CD8-positive, alpha-beta memory T cell (primary cell): Measurements from ENCODE around the gene ZNHIT3. TPM values are rescaled to one million over a fixed set of nuclear protein-coding genes. Genes with fewer than 3 reads are reported as not detected.
"Not testable (repeated sequence)": the region's sequence is repeated elsewhere in the genome, so short reads cannot be mapped to it uniquely, and the experiment has no call there.

ENCODE experiments used
- CTCF ChIA-PET: fragments of 350-600 bp; sonication (Branson Sonifier 250); formaldehyde crosslinking; loops from one replicate; lab custom pipeline; 2021; ENCODE audit warnings: antibody characterized with exemption; lab: Charles Lee
- POLR2A ChIA-PET: fragments of 350-600 bp; sonication (Branson Sonifier 250); formaldehyde crosslinking; loops from one replicate; lab custom pipeline; 2021; ENCODE audit warnings: antibody characterized with exemption; lab: Charles Lee
- DNase-seq, 5 donors: peaks; one replicate each; pipeline versions ENCODE4 v3.0.0 to v3.0.0-alpha.2; 2020 to 2022; ENCODE audit warnings: mixed read lengths in 1 of 5
- H3K27ac ChIP-seq: one replicate; pipeline ENCODE4 v1.7.0; 2013; ENCODE audit warnings: low read depth, mild to moderate bottlenecking, low read length, moderate library complexity
- H3K27me3 ChIP-seq: 2 replicates; pipeline ENCODE4 v1.7.0; 2013; ENCODE audit warnings: low read length, mild to moderate bottlenecking; ENCODE audit not compliant: insufficient read depth, poor library complexity, severe bottlenecking
- H3K36me3 ChIP-seq: 2 replicates; pipeline ENCODE4 v1.7.0; 2013; ENCODE audit warnings: mild to moderate bottlenecking, low read length, moderate library complexity; ENCODE audit not compliant: insufficient read depth
- H3K4me1 ChIP-seq: 2 replicates; pipeline ENCODE4 v1.7.0; 2013; ENCODE audit warnings: mild to moderate bottlenecking, low read length, moderate library complexity; ENCODE audit not compliant: insufficient read depth
- H3K4me3 ChIP-seq: 2 replicates; pipeline ENCODE4 v1.7.0; 2013; ENCODE audit warnings: mild to moderate bottlenecking, low read length
- H3K9me3 ChIP-seq: 2 replicates; pipeline ENCODE4 v1.7.0; 2013; ENCODE audit warnings: mild to moderate bottlenecking, low read length
- H3K27ac Mint-ChIP-seq, 8 donors: one replicate each; pipeline ENCODE4 v1.8.0; 2020 to 2021; ENCODE audit warnings: mixed read lengths in 8 of 8, mild to moderate bottlenecking in 6 of 8, inconsistent platforms in 3 of 8, moderate library complexity in 3 of 8
- H3K27me3 Mint-ChIP-seq, 2 donors: one replicate each; pipeline ENCODE4 v1.8.0; 2020 to 2021; ENCODE audit warnings: mixed read lengths in 2 of 2, mild to moderate bottlenecking in 1 of 2, moderate library complexity in 1 of 2
- H3K36me3 Mint-ChIP-seq, 3 donors: one replicate each; pipeline ENCODE4 v1.8.0; 2020 to 2021; ENCODE audit warnings: mixed read lengths in 3 of 3, inconsistent platforms in 1 of 3, mild to moderate bottlenecking in 1 of 3
- H3K4me1 Mint-ChIP-seq, 3 donors: one replicate each; pipeline ENCODE4 v1.8.0; 2020 to 2021; ENCODE audit warnings: mixed read lengths in 3 of 3, inconsistent platforms in 1 of 3, mild to moderate bottlenecking in 1 of 3
- H3K4me3 Mint-ChIP-seq, 7 donors: one replicate each; pipeline ENCODE4 v1.8.0; 2020 to 2021; ENCODE audit warnings: mixed read lengths in 7 of 7, mild to moderate bottlenecking in 6 of 7, moderate library complexity in 4 of 7, inconsistent platforms in 2 of 7
- H3K9me3 Mint-ChIP-seq, 5 donors: one replicate each; pipeline ENCODE4 v1.8.0; 2020 to 2022; ENCODE audit warnings: mixed read lengths in 5 of 5, mild to moderate bottlenecking in 3 of 5, moderate library complexity in 2 of 5, inconsistent platforms in 1 of 5
- polyA plus RNA-seq: library from polyadenylated mRNA; unstranded; fragments of 300-500 nt; fragmentation: Illumina TruSeq; gene quantifications from one replicate; pipeline ENCODE4 v1.2.3, GENCODE V29; 2021
- total RNA-seq, 2 experiments: library from RNA; stranded (reverse); gene quantifications; one replicate each; pipeline ENCODE4 v1.2.3, GENCODE V29; 2021

The ZNHIT3 gene
- total and polyA plus RNA-seq, 3 experiments from 2014 or later = 57.6 to 89.4 (median 60.8) TPM

DNA sequence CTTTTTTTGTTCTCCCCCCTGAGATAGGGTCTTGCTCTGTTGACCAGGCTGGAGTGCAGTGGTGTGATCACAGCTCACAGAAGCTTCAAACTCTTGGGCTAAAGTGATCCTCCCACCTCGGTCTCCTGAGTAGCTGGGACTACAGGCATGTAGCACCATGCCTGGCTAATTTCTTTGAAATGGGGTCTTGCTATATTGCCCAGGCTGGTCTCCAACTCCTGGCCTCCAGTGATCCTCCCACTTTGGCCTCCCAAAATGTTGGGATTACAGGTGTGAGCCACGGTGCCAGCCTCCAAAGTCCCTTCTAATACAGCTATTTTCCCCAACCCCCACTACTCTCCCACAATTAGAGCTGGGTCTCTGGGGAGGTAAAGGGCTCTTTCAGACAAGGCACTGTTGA, 22.0 kb downstream of the ZNHIT3 start:
- H3K9me3 ChIP-seq, DNase-seq, H3K27ac ChIP-seq, H3K27ac Mint-ChIP-seq, H3K4me1 Mint-ChIP-seq, H3K27me3 Mint-ChIP-seq, H3K4me3 Mint-ChIP-seq, H3K4me3 ChIP-seq, H3K27me3 ChIP-seq, POLR2A ChIA-PET, H3K36me3 ChIP-seq, H3K4me1 ChIP-seq, CTCF ChIA-PET, H3K9me3 Mint-ChIP-seq: not testable (repeated sequence)
- peaks cover 0 to 71% (median 26%) of the 10 kb centered on the region in 3 donors for H3K36me3 Mint-ChIP-seq

DNA sequence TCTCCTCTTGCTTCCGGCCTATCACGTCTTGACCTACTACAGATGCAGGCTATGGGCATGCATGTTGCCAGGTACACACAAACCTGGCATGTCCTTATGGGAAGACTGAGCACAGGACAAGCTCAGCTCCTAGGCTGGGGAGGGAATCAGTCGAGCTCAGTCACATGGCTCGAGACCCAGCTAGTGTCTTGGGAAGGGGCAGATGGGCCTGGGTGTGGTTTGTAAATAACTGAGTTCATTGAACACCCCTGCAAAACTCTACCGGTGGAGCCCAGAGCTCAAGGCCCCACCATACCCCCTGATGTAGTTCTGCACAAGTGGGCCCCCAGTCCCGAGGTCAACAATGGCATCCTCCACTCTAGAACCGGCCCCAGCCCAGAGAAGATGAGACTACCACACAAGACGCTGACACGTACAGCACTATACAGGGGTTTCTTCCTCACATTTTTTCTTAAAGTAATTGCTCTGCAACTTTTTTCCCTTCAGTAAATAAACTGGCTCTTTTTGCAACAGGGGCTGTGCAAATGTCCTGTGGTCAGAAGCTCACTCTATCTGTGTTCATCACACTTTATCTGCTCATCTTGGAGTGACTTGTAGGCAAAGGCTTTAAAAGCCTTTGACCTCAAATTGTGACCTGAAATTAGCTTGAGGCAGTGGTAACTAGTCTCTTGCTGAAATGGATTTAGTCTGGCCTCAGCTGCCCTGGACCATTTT, 22.9 kb downstream of the ZNHIT3 start:
- no peak overlapping the region for H3K27ac ChIP-seq
- H3K27me3 ChIP-seq = no peaks in the 10 kb centered on the region
- H3K36me3 ChIP-seq = peaks cover 4% of the 10 kb centered on the region
- ChIA-PET POLR2A (no interaction called here), CTCF (no interaction called here)
- Mint-ChIP-seq H3K36me3 (peaks cover 0 to 72% (median 24%) of the 10 kb centered on the region in 3 donors), H3K4me1 (no peaks in the 10 kb centered on the region), H3K27ac (no peak overlapping the region), H3K27me3 (peaks cover 0 to 1% of the 10 kb centered on the region in 2 donors), H3K9me3 (no peaks in the 10 kb centered on the region), H3K4me3 (no peak overlapping the region)
- H3K4me1 ChIP-seq = no peaks in the 10 kb centered on the region
- H3K4me3 ChIP-seq = no peak overlapping the region
- no peak for DNase-seq
- H3K9me3 ChIP-seq = no peaks in the 10 kb centered on the region

DNA sequence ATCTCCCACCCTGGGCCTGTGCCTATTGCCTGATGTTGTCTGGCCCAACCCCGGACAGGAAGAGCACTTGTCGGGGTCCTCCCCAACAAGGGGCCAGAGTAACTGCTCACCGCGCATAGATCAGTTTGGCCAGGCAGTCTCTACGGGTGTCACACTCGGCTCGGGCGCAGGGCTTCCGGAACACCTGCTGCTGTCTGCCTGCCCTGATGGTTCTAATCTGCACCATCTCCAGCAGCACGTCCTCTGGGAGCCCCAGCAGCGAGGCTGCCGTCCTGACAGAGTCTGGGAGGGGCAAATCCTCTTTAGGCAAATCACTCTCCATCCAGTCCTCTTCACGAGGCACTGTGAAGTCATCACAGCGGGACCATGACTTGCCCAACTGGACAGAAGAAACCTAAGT, 24.2 kb downstream of the ZNHIT3 start:
- Mint-ChIP-seq H3K4me3 (no peak overlapping the region), H3K27me3 (peaks cover 0 to 1% of the 10 kb centered on the region in 2 donors), H3K27ac (no peak overlapping the region), H3K36me3 (peaks cover 0 to 75% (median 21%) of the 10 kb centered on the region in 3 donors), H3K4me1 (no peaks in the 10 kb centered on the region), H3K9me3 (no peaks in the 10 kb centered on the region)
- ChIA-PET CTCF (no interaction called here), POLR2A (no interaction called here)
- Histone ChIP-seq H3K4me1 (no peaks in the 10 kb centered on the region), H3K9me3 (no peaks in the 10 kb centered on the region), H3K27me3 (no peaks in the 10 kb centered on the region), H3K4me3 (no peak overlapping the region), H3K27ac (no peak overlapping the region), H3K36me3 (peaks cover 5% of the 10 kb centered on the region)
- DNase-seq = no peak

DNA sequence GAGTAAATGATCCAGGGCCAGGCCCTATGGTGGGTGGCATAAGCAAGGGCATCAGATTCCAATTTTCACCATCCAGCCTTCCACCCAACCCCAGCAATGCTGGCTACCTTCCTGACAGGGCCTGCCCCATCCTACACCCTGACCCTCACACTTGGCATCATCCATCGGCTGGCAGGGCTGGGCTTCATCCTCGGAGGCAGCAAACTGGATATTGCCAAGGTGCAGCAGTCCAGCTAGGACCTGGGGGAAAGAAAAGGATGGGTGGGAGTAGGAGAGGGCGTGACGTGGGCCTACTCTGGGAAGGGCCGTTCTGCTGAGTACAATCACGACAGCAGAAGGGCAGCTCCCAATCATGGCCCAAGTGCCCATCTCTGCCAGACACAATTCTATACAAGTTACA, 24.7 kb downstream of the ZNHIT3 start:
- peaks cover 0 to 74% (median 16%) of the 10 kb centered on the region in 3 donors for H3K36me3 Mint-ChIP-seq
- no peaks in the 10 kb centered on the region for H3K27me3 ChIP-seq
- POLR2A ChIA-PET = no interaction called here
- DNase-seq = no peak
- H3K27ac ChIP-seq = no peak overlapping the region
- no peak overlapping the region for H3K27ac Mint-ChIP-seq
- CTCF ChIA-PET = no interaction called here
- H3K27me3 Mint-ChIP-seq = peaks cover 0 to 1% of the 10 kb centered on the region in 2 donors
- no peaks in the 10 kb centered on the region for H3K9me3 ChIP-seq
- H3K4me3 ChIP-seq = no peak overlapping the region
- H3K4me1 ChIP-seq = no peaks in the 10 kb centered on the region
- peaks cover 4% of the 10 kb centered on the region for H3K36me3 ChIP-seq
- H3K4me3 Mint-ChIP-seq = no peak overlapping the region
- no peaks in the 10 kb centered on the region for H3K9me3 Mint-ChIP-seq
- no peaks in the 10 kb centered on the region for H3K4me1 Mint-ChIP-seq

DNA sequence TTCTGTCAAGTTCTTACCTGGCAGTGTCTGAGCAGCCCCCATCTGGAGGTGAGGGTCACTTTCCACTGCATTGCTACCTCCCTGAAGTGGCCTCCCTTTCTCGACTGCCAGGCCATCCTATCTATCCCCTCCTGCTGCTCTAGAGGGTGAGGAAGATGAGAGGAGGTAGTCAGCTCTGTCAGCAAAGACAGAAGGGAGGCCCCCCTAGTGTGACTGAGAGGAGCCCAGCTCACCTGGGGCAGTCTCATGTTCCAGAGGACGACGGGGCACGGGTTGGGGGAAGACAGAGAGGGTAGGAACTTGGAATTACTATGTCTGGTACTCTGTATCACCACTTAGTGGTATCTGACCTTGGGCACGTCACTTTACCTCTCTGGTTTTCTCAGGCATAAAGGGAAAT, 26.2 kb downstream of the ZNHIT3 start:
- Mint-ChIP-seq H3K27me3 (peaks cover 0 to 1% of the 10 kb centered on the region in 2 donors), H3K4me1 (no peaks in the 10 kb centered on the region), H3K4me3 (no peak overlapping the region), H3K9me3 (no peaks in the 10 kb centered on the region), H3K36me3 (peaks cover 0 to 68% (median 15%) of the 10 kb centered on the region in 3 donors), H3K27ac (peak overlapping the region in 1 of 8 donors; percentile 33)
- DNase-seq = no peak
- ChIA-PET POLR2A (no interaction called here), CTCF (no interaction called here)
- H3K27me3 ChIP-seq = no peaks in the 10 kb centered on the region
- no peak overlapping the region for H3K27ac ChIP-seq
- H3K9me3 ChIP-seq = no peaks in the 10 kb centered on the region
- H3K4me1 ChIP-seq = no peaks in the 10 kb centered on the region
- H3K4me3 ChIP-seq = no peak overlapping the region
- H3K36me3 ChIP-seq = peaks cover 4% of the 10 kb centered on the region

DNA sequence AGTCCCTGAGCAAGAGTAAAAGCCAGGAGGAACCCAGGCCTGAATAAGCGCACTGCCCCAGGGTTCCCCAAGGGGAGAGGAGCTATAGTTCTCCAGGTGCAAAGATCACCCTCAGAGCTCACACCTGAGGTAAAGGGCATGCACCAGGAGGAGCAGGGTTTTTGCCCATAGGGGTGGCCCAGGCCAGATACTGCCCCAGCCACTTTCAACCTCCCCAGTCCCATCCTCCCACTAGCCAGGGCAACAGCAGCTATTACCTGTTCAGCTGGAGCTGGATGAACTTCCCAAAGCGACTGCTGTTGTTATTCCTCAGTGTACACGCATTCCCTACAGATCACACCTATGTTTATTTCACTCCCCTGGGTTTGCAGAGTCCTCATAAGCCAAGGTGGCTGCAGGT, 28.4 kb downstream of the ZNHIT3 start:
- no peaks in the 10 kb centered on the region for H3K4me1 Mint-ChIP-seq
- Histone ChIP-seq H3K27ac (no peak overlapping the region), H3K4me1 (no peaks in the 10 kb centered on the region), H3K9me3 (no peaks in the 10 kb centered on the region), H3K27me3 (no peaks in the 10 kb centered on the region), H3K4me3 (no peak overlapping the region), H3K36me3 (peaks cover 4% of the 10 kb centered on the region)
- CTCF ChIA-PET = no interaction called here
- peak overlapping the region in 1 of 8 donors; percentile 72 for H3K27ac Mint-ChIP-seq
- no peaks in the 10 kb centered on the region for H3K9me3 Mint-ChIP-seq
- H3K36me3 Mint-ChIP-seq = peaks cover 0 to 65% (median 10%) of the 10 kb centered on the region in 3 donors
- H3K4me3 Mint-ChIP-seq = no peak overlapping the region
- peaks cover 0 to 1% of the 10 kb centered on the region in 2 donors for H3K27me3 Mint-ChIP-seq
- no peak for DNase-seq
- POLR2A ChIA-PET = no interaction called here

DNA sequence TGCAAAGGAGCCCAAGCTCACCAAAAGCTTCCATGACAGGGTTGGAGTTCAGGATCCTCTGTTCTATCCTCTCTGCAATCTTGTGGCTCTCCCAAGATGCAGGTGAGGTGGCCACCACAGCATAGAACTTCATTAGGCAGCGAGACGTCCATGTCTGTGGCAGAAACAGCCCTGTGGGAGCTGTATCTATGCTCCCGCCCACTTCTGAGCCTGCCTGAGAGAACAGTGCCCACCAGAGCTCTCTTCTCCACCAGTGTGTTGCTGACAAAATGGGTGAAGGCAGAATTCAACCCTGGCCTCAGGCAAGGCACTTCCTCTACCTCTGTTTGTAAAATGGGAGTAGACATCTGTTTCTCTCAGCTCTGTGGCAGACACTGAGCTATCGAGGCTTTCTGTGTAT, 29.4 kb downstream of the ZNHIT3 start:
- Mint-ChIP-seq H3K4me1 (no peaks in the 10 kb centered on the region), H3K4me3 (no peak overlapping the region), H3K27ac (no peak overlapping the region), H3K27me3 (peaks cover 0 to 1% of the 10 kb centered on the region in 2 donors), H3K36me3 (peaks cover 7 to 67% (median 12%) of the 10 kb centered on the region in 3 donors), H3K9me3 (no peaks in the 10 kb centered on the region)
- Histone ChIP-seq H3K27me3 (no peaks in the 10 kb centered on the region), H3K4me3 (no peak overlapping the region), H3K9me3 (no peaks in the 10 kb centered on the region), H3K36me3 (peaks cover 4% of the 10 kb centered on the region), H3K27ac (no peak overlapping the region), H3K4me1 (no peaks in the 10 kb centered on the region)
- POLR2A ChIA-PET = interaction anchor here (0.5 to 0.6 kb wide), 2 partner anchors 91 to 399 kb away, joined by 3 read pairs; no protein-coding TSS in a partner anchor
- no peak for DNase-seq
- CTCF ChIA-PET = interaction anchor here (0.9 kb wide), 1 partner anchor 87 kb away, joined by 3 read pairs; no protein-coding TSS in a partner anchor

DNA sequence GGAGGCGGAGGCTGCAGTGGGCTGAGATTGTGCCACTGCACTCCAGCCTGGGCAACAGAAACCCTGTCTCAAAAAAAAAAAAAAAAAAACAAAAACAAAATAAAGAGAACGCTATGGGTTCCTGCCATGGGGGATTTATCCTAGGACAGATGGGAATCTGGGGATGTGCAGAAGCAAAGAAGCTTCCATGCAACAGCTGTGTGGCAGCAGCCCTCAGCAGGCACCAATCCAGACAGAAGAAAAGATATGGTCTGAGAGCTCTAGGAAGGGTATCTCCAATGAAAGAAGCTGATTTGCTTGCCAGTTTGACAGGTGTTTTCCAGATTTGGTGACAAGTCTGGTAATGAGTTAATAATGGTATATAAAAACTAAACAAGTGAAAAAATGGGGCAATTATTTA, 36.6 kb downstream of the ZNHIT3 start:
- no peak overlapping the region for H3K4me3 Mint-ChIP-seq
- no peaks in the 10 kb centered on the region for H3K27me3 Mint-ChIP-seq
- H3K9me3 Mint-ChIP-seq = no peaks in the 10 kb centered on the region
- no peak for DNase-seq
- POLR2A ChIA-PET = no interaction called here
- Histone ChIP-seq H3K4me1 (no peaks in the 10 kb centered on the region), H3K4me3 (no peak overlapping the region), H3K27ac (no peak overlapping the region), H3K36me3 (peaks cover 9% of the 10 kb centered on the region), H3K9me3 (no peaks in the 10 kb centered on the region), H3K27me3 (no peaks in the 10 kb centered on the region)
- peaks cover 8 to 12% (median 8%) of the 10 kb centered on the region in 3 donors for H3K4me1 Mint-ChIP-seq
- CTCF ChIA-PET = interaction anchor here (2.9 kb wide), 1 partner anchor 11 kb away, joined by 13 read pairs; the partner anchor contains the start of genes MYO19 and PIGW
- no peak overlapping the region for H3K27ac Mint-ChIP-seq
- peaks cover 7 to 67% (median 15%) of the 10 kb centered on the region in 3 donors for H3K36me3 Mint-ChIP-seq
